Heart right ventricle (tissue), 16 donors: ENCODE data around the gene CARD11. TPM values are rescaled to one million over a fixed set of nuclear protein-coding genes. Genes with fewer than 3 reads are reported as not detected.

Experiments
- ATAC-seq, 8 donors: fragments of 200-7000 bp; cut with Tn5 transposase; one replicate each; pipeline ENCODE4 v1.9.1; 2020; ENCODE audit warnings: mild to moderate bottlenecking in 8 of 8, moderate library complexity in 8 of 8, moderate number of reproducible peaks in 1 of 8
- DNase-seq, 2 donors: peaks; one replicate each; pipeline ENCODE4 v3.0.0-alpha.2; 2020
- H3K27ac ChIP-seq, 10 donors: fragments of 200-600 bp; sonication (generic) in 2 of 10; one replicate each; pipeline versions ENCODE4 v1.5.0 to v1.8.0; 2020 to 2022; ENCODE audit warnings: mild to moderate bottlenecking in 3 of 10
- H3K27me3 ChIP-seq, 7 donors: fragments of 200-600 bp; one replicate each; pipeline ENCODE4 v1.8.0; 2021 to 2022; ENCODE audit warnings: mild to moderate bottlenecking in 2 of 7
- H3K36me3 ChIP-seq, 9 donors: fragments of 200-600 bp; sonication (generic) in 1 of 9; one replicate each; pipeline versions ENCODE4 v1.5.0 to v1.8.0; 2020 to 2022; ENCODE audit warnings: mild to moderate bottlenecking in 2 of 9
- H3K4me1 ChIP-seq, 9 donors: fragments of 200-600 bp; sonication (generic) in 1 of 9; one replicate each; pipeline versions ENCODE4 v1.5.0 to v1.8.0; 2020 to 2022; ENCODE audit warnings: mild to moderate bottlenecking in 4 of 9
- H3K4me3 ChIP-seq, 10 donors: fragments of 200-600 bp; sonication (generic) in 2 of 10; one replicate each; pipeline versions ENCODE4 v1.5.0 to v1.8.0; 2020 to 2022; ENCODE audit warnings: mild to moderate bottlenecking in 7 of 10, moderate library complexity in 2 of 10
- H3K9me3 ChIP-seq, 11 donors: fragments of 200-600 bp in 10 of 11; sonication (generic) in 2 of 11; one replicate each; pipeline versions ENCODE4 v1.5.0 to v1.8.0; 2013 to 2022; ENCODE audit warnings: mild to moderate bottlenecking in 2 of 11, control low read depth in 1 of 11, moderate library complexity in 1 of 11
- CTCF ChIP-seq, 9 donors: fragments of 200-600 bp; sonication (generic) in 2 of 9; IDR thresholded peaks; one replicate each; pipeline versions ENCODE4 v1.5.0 to v1.8.0; 2021 to 2022; ENCODE audit warnings: antibody characterized with exemption in 9 of 9, mild to moderate bottlenecking in 5 of 9, moderate library complexity in 1 of 9
- WGBS, 2 donors: extraction: QIAGEN DNeasy Blood & Tissue Kit; methylation state at CpG; one replicate each; pipeline ENCODE4 v1.1.7; 2013; ENCODE audit warnings: inconsistent platforms in 1 of 2; 5-methylcytosine and 5-hydroxymethylcytosine counted together
- intact Hi-C, 10 donors: fragments of 100-400 bp; cut with DNase I; formaldehyde crosslinking; loops; one replicate each; pipeline versions ENCODE4 v1.11.1 to v1.14.2; 2022
- polyA plus RNA-seq, 2 donors: library from polyadenylated mRNA; stranded (reverse); fragments of 200-250 nt; gene quantifications; one replicate each; pipeline ENCODE4 v1.2.3, GENCODE V29; 2013
- total RNA-seq, 10 donors: library from RNA; stranded (reverse); fragmentation: NEBNext Ultra II Directional in 3 of 10; extraction: Animal tissue kit (Norgen Biotek cat#: 25700) in 3 of 10; gene quantifications; one replicate each; pipeline versions ENCODE4 v1.2.1 to v1.2.4, GENCODE V29; 2021 to 2023
- donor health status: Arrhythmogenic right ventricular cardiomyopathy.
- donor health status: ischemic (EF 13 %, LVEDD 7.1; RV severe dilation, severe dysfunction).
- donor health status: healthy with polysubstance abuse.
- donor health status: DM: no; HTN: yes; CAD: no.
- donor health status: DM: no; HTN: no; CAD: no.
- donor health status: ischemic (EF 25% LVEDD 6.9; RV normal size, moderate dysfunction).
- donor health status: ischemic (EF 25% LVEDD 5.7; RV mildly dilated, moderate dysfunction).
- donor health status: healthy.
- donor health status: DM: yes; HTN: yes; CAD: no.
- donor health status: Ischemic cardiomyopathy.
- donor health status: ischemic (EF 35%, LVEDD 5.7; RV mildly dilated, moderate dysfunction).
- donor health status: nonischemic (EF 11% LVEDD 7.7; RV severe dilation, severe dysfunction).
- donor health status: DM: yes; HTN: yes; CAD: no.
- donor health status: PGD.
- donor health status: ischemic (EF 29% LVEDD 5.4; RV normal size, mild dysfunction).
- donor health status: nonischemic (EF 23%, LVEDD 6.1; RV moderate dilation, normal function).

Gene CARD11
- total and polyA plus RNA-seq, 12 donors = 0.14 to 1.7 (median 0.30) TPM; not detected in 1

GRCh38 chr7:2937701-2938513 is 105.8 kb downstream of the CARD11 start:
- Histone ChIP-seq H3K27ac (no peak overlapping the region), H3K36me3 (no peaks in the 10 kb centered on the region), H3K4me3 (no peak overlapping the region), H3K4me1 (no peaks in the 10 kb centered on the region), H3K27me3 (peaks cover 0 to 53% (median 28%) of the 10 kb centered on the region in 7 donors), H3K9me3 (no peaks in the 10 kb centered on the region)
- intact Hi-C loops = no loop called here
- DNase-seq (no peak), ATAC-seq (no peak)
- 89 to 92% methylated on average over 19 of the region's 19 CpGs for WGBS, 2 donors
- TF ChIP-seq CTCF (IDR thresholded peaks at IDR 0.05) = no peak

- no peak overlapping the region for H3K4me3 ChIP-seq
- no peak for DNase-seq
- ATAC-seq = no peak
- no peak for TF ChIP-seq CTCF (IDR thresholded peaks at IDR 0.05)
- WGBS, 2 donors = 87 to 90% methylated on average over 29 of the region's 29 CpGs
- H3K27me3 ChIP-seq = peaks cover 0 to 53% (median 28%) of the 10 kb centered on the region in 7 donors
- no peak overlapping the region for H3K27ac ChIP-seq
- intact Hi-C loops = no loop called here
- H3K9me3 ChIP-seq = no peaks in the 10 kb centered on the region
- no peaks in the 10 kb centered on the region for H3K4me1 ChIP-seq
- H3K36me3 ChIP-seq = no peaks in the 10 kb centered on the region
These were observed 106.6 kb downstream of the CARD11 start for GRCh38 chr7:2936891-2937580.

- ATAC-seq (no peak), DNase-seq (no peak)
- H3K27me3 ChIP-seq = peaks cover 0 to 53% (median 29%) of the 10 kb centered on the region in 7 donors
- no peak overlapping the region for H3K4me3 ChIP-seq
- no peaks in the 10 kb centered on the region for H3K9me3 ChIP-seq
- no peaks in the 10 kb centered on the region for H3K4me1 ChIP-seq
- no peak overlapping the region for H3K27ac ChIP-seq
- H3K36me3 ChIP-seq = no peaks in the 10 kb centered on the region
- TF ChIP-seq CTCF (IDR thresholded peaks at IDR 0.05) = no peak
- 85 to 92% methylated on average over 8 of the region's 8 CpGs for WGBS, 2 donors
- intact Hi-C loops = no loop called here
These were observed 107.4 kb downstream of the CARD11 start for GRCh38 chr7:2936301-2936700.

GRCh38 chr7:2934984-2935740 is 108.5 kb downstream of the CARD11 start:
- ATAC-seq (no peak), DNase-seq (no peak)
- Histone ChIP-seq H3K27me3 (peaks cover 0 to 58% (median 40%) of the 10 kb centered on the region in 7 donors), H3K4me1 (no peaks in the 10 kb centered on the region), H3K27ac (no peak overlapping the region), H3K4me3 (no peak overlapping the region), H3K9me3 (no peaks in the 10 kb centered on the region), H3K36me3 (no peaks in the 10 kb centered on the region)
- intact Hi-C loops = no loop called here
- 88 to 89% methylated on average over 20 of the region's 20 CpGs for WGBS, 2 donors
- TF ChIP-seq CTCF (IDR thresholded peaks at IDR 0.05) = no peak
